ENCODE data around the gene ANAPC10. TPM values are rescaled to one million over a fixed set of nuclear protein-coding genes. Genes with fewer than 3 reads are reported as not detected.

Gene ANAPC10
- total and polyA plus RNA-seq, 2 donors (not counting 3 experiments of a cell fraction or from before 2014, with no cell fraction given), result 15.7 to 24.0 TPM

DNA sequence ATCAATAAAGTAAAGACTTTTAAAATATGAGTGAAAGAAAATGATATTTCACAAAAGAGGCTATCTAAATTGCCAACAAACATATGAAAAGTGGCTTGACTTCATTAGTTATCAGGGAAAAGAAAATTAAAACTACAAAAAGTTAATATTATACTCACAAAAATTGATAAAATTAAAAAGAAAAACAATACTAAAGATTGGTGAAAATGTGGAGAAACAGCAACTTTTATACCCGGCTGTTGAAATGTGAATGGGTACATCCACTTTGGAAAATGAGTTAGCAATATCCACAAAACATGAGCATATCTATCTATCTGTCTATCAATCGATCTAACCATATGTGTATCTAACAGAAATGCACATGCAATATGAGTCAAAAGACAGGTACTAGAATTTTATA lies 122.3 kb downstream of the ANAPC10 start:
- H3K4me3 ChIP-seq (replicated peaks in 1 of 3; ENCODE audit: insufficient read depth in 1 of 3, low read depth in 1 of 3, low read length in 3 of 3), result no peak overlapping the region
- no peaks in the 10 kb centered on the region for H3K79me2 ChIP-seq (ENCODE audit: control insufficient read depth, insufficient read depth, low read length)
- intact Hi-C loops (cut with micrococcal nuclease), result no loop called here
- no peak for DNase-seq (ENCODE audit: low read depth, low spot score)
- dilution Hi-C loops (cut with MboI; ENCODE audit: extremely low pct_ligation_motif_present, low sequenced_read_pairs), result no loop called here
- no peak overlapping the region for H2AFZ ChIP-seq (ENCODE audit: low read depth, low read length)
- TF ChIP-seq POLR2AphosphoS5 (IDR thresholded peaks at IDR 0.05; ENCODE audit: insufficient read depth, low read depth, low read length) (no peak), POLR2A (IDR thresholded peaks at IDR 0.05; ENCODE audit: low read depth, low read length) (no peak)
- FAIRE-seq, result no peak
- no peaks in the 10 kb centered on the region for H3K36me3 ChIP-seq (ENCODE audit: control insufficient read depth in 2 of 2, extremely low read depth in 1 of 2, insufficient read depth in 2 of 2, low read length in 2 of 2)
- BruUV-seq (replicated peaks), result no TSS peak
- H3K9ac ChIP-seq (replicated peaks; ENCODE audit: extremely low read depth, insufficient read depth, low read length), result no peak overlapping the region
- H3K4me2 ChIP-seq (ENCODE audit: insufficient read depth, low read length), result no peak overlapping the region
- no peaks in the 10 kb centered on the region for H3K9me1 ChIP-seq (replicated peaks; ENCODE audit: control insufficient read depth, extremely low read depth, insufficient read depth, low read length)
- no peaks in the 10 kb centered on the region for H3K27me3 ChIP-seq (ENCODE audit: control insufficient read depth in 2 of 2, insufficient read depth in 2 of 2, low read length in 2 of 2)
- no peaks in the 10 kb centered on the region for H3K9me3 ChIP-seq (replicated peaks; ENCODE audit: control insufficient read depth, insufficient read depth, low read length)
- no peaks in the 10 kb centered on the region for H3K4me1 ChIP-seq (ENCODE audit: control insufficient read depth, extremely low read depth, insufficient read depth, low read length)
- no peak overlapping the region for H3K27ac ChIP-seq (ENCODE audit: insufficient read depth, low read depth, low read length)
- no peaks in the 10 kb centered on the region for H4K20me1 ChIP-seq (replicated peaks; ENCODE audit: control insufficient read depth, extremely low read depth, insufficient read depth, low read length)
- POLR2A ChIA-PET, result no interaction called here
- CTCF ChIA-PET, result no interaction called here

DNA sequence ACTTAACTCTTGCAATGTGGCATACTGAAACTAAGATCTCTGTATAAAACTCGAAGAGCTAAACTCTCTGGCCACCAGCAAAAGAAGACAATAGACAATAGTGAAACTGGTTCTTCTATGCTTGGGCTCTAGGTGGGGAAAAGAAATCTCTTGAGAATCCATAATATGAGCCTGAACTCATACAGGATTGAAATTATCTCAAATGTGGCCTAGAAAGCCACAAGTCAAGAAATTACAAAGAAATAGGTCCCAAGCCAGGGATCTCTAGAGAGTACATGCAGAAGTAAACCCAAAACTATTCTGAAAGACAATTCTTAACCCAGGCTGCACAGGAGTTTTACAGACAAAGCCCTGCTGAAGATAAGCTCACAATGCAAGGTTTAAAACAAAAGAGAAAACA lies 127.4 kb downstream of the ANAPC10 start:
- no peak overlapping the region for H3K4me3 ChIP-seq (replicated peaks in 1 of 3; ENCODE audit: insufficient read depth in 1 of 3, low read depth in 1 of 3, low read length in 3 of 3)
- no peaks in the 10 kb centered on the region for H4K20me1 ChIP-seq (replicated peaks; ENCODE audit: control insufficient read depth, extremely low read depth, insufficient read depth, low read length)
- H2AFZ ChIP-seq (ENCODE audit: low read depth, low read length), result no peak overlapping the region
- H3K27me3 ChIP-seq (ENCODE audit: control insufficient read depth in 2 of 2, insufficient read depth in 2 of 2, low read length in 2 of 2), result no peaks in the 10 kb centered on the region
- no peaks in the 10 kb centered on the region for H3K36me3 ChIP-seq (ENCODE audit: control insufficient read depth in 2 of 2, extremely low read depth in 1 of 2, insufficient read depth in 2 of 2, low read length in 2 of 2)
- no peaks in the 10 kb centered on the region for H3K4me1 ChIP-seq (ENCODE audit: control insufficient read depth, extremely low read depth, insufficient read depth, low read length)
- H3K4me2 ChIP-seq (ENCODE audit: insufficient read depth, low read length), result no peak overlapping the region
- intact Hi-C loops (cut with micrococcal nuclease), result no loop called here
- no peak for DNase-seq (ENCODE audit: low read depth, low spot score)
- no TSS peak for BruUV-seq (replicated peaks)
- no peaks in the 10 kb centered on the region for H3K79me2 ChIP-seq (ENCODE audit: control insufficient read depth, insufficient read depth, low read length)
- TF ChIP-seq MYC (IDR thresholded peaks at IDR 0.05; ENCODE audit: low read depth, low read length) (no peak), FOS (IDR thresholded peaks at IDR 0.05; ENCODE audit: borderline replicate concordance, insufficient read depth, low read length) (no peak), POLR2AphosphoS5 (IDR thresholded peaks at IDR 0.05; ENCODE audit: insufficient read depth, low read depth, low read length) (no peak), EZH2 (IDR thresholded peaks at IDR 0.05; ENCODE audit: borderline replicate concordance, low read depth, low read length, severe bottlenecking) (no peak), GATA2 (IDR thresholded peaks at IDR 0.05; ENCODE audit: insufficient read depth, insufficient read length, low read depth, low read length) (no peak), POLR2A (IDR thresholded peaks at IDR 0.05; ENCODE audit: low read depth, low read length) (no peak), JUN (IDR thresholded peaks at IDR 0.05; ENCODE audit: borderline replicate concordance, insufficient read depth, insufficient read length, low read depth) (no peak)
- TF ChIP-seq, protein P1, sequence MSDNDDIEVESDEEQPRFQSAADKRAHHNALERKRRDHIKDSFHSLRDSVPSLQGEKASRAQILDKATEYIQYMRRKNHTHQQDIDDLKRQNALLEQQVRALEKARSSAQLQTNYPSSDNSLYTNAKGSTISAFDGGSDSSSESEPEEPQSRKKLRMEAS (IDR thresholded peaks at IDR 0.05; ENCODE audit: insufficient read depth, insufficient read length), result no peak
- TF ChIP-seq, protein P2, sequence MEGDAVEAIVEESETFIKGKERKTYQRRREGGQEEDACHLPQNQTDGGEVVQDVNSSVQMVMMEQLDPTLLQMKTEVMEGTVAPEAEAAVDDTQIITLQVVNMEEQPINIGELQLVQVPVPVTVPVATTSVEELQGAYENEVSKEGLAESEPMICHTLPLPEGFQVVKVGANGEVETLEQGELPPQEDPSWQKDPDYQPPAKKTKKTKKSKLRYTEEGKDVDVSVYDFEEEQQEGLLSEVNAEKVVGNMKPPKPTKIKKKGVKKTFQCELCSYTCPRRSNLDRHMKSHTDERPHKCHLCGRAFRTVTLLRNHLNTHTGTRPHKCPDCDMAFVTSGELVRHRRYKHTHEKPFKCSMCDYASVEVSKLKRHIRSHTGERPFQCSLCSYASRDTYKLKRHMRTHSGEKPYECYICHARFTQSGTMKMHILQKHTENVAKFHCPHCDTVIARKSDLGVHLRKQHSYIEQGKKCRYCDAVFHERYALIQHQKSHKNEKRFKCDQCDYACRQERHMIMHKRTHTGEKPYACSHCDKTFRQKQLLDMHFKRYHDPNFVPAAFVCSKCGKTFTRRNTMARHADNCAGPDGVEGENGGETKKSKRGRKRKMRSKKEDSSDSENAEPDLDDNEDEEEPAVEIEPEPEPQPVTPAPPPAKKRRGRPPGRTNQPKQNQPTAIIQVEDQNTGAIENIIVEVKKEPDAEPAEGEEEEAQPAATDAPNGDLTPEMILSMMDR (IDR thresholded peaks at IDR 0.05; ENCODE audit: extremely low read depth in 1 of 2, insufficient read depth in 1 of 2, low read depth in 1 of 2, low read length in 2 of 2), result no peak
- POLR2A ChIA-PET, result no interaction called here
- CTCF ChIA-PET, result no interaction called here
- H3K9me1 ChIP-seq (replicated peaks; ENCODE audit: control insufficient read depth, extremely low read depth, insufficient read depth, low read length), result no peaks in the 10 kb centered on the region
- no peak overlapping the region for H3K27ac ChIP-seq (ENCODE audit: insufficient read depth, low read depth, low read length)
- no peaks in the 10 kb centered on the region for H3K9me3 ChIP-seq (replicated peaks; ENCODE audit: control insufficient read depth, insufficient read depth, low read length)
- no peak for FAIRE-seq
- H3K9ac ChIP-seq (replicated peaks; ENCODE audit: extremely low read depth, insufficient read depth, low read length), result no peak overlapping the region
- dilution Hi-C loops (cut with MboI; ENCODE audit: extremely low pct_ligation_motif_present, low sequenced_read_pairs), result no loop called here

All from endothelial cell of umbilical vein (primary cell).